A673 (cell line): Measurements from ENCODE around the gene FNTB. TPM values are rescaled to one million over a fixed set of nuclear protein-coding genes. Genes with fewer than 3 reads are reported as not detected.

Source experiments
- BruUV-seq: library from RNA; stranded (reverse); fragments of 400-500 nt; replicated peaks from 2 replicates; lab custom pipeline; 2021; lab: Mats Ljungman, UMichigan
- CTCF ChIA-PET: fragments of 300-600 bp; sonication (Branson Sonifier 250); formaldehyde crosslinking; loops from one replicate; lab custom pipeline; 2022; ENCODE audit warnings: antibody characterized with exemption; lab: Charles Lee
- POLR2A ChIA-PET: fragments of 300-600 bp; sonication (Branson Sonifier 250); formaldehyde crosslinking; loops from one replicate; lab custom pipeline; 2022; ENCODE audit warnings: antibody characterized with exemption; ENCODE audit not compliant: low non-redundant PET; lab: Charles Lee
- DNase-seq: peaks from one replicate; pipeline ENCODE4 v3.0.0-alpha.2; 2015; ENCODE audit warnings: low spot score
- H3K27ac ChIP-seq: fragments of 200-600 bp; sonication (generic); 2 replicates; pipeline ENCODE4 v1.5.1; 2016; ENCODE audit warnings: mixed run types, low read depth, mild to moderate bottlenecking, mixed read lengths, antibody characterized with exemption, low read length; ENCODE audit not compliant: poor library complexity, severe bottlenecking
- H3K27me3 ChIP-seq: fragments of 200-600 bp; sonication (generic); replicated peaks from 2 replicates; pipeline ENCODE4 v1.6.1; 2017; ENCODE audit warnings: mixed run types, low read depth, mild to moderate bottlenecking, mixed read lengths, antibody characterized with exemption, low read length; ENCODE audit not compliant: insufficient read depth, poor library complexity
- H3K36me3 ChIP-seq: fragments of 200-600 bp; sonication (generic); 2 replicates; pipeline ENCODE4 v1.6.1; 2016; ENCODE audit warnings: mixed run types, mild to moderate bottlenecking, mixed read lengths, antibody characterized with exemption, low read length; ENCODE audit not compliant: insufficient read depth, poor library complexity, severe bottlenecking
- H3K4me1 ChIP-seq: fragments of 200-600 bp; sonication (generic); 2 replicates; pipeline ENCODE4 v1.6.1; 2017; ENCODE audit warnings: mixed run types, mild to moderate bottlenecking, mixed read lengths, antibody characterized with exemption, low read length; ENCODE audit not compliant: insufficient read depth, poor library complexity, severe bottlenecking
- H3K4me3 ChIP-seq: fragments of 200-600 bp; sonication (generic); 2 replicates; pipeline ENCODE4 v1.5.1; 2016; ENCODE audit warnings: low read depth, mixed run types, mild to moderate bottlenecking, mixed read lengths, low read length; ENCODE audit not compliant: poor library complexity, severe bottlenecking
- H3K9me3 ChIP-seq: fragments of 200-600 bp; sonication (generic); 2 replicates; pipeline ENCODE4 v1.6.1; 2016; ENCODE audit warnings: mixed run types, low read depth, mild to moderate bottlenecking, mixed read lengths, antibody characterized with exemption, low read length; ENCODE audit not compliant: poor library complexity, severe bottlenecking
- CTCF ChIP-seq: fragments of 300-800, 200-600 bp; sonication (generic); conservative IDR thresholded peaks from 2 replicates; pipeline ENCODE4 v1.5.1; 2017; ENCODE audit warnings: low read depth, mild to moderate bottlenecking, antibody characterized with exemption, low read length, moderate library complexity, mixed read lengths
- EZH2 ChIP-seq: fragments of 200-600 bp; sonication (generic); IDR thresholded peaks from 2 replicates; pipeline ENCODE4 v1.6.1; 2017; ENCODE audit warnings: borderline replicate concordance, low read depth, mild to moderate bottlenecking, mixed read lengths, antibody characterized with exemption, low read length; ENCODE audit not compliant: poor library complexity, severe bottlenecking
- intact Hi-C: fragments of 100-400 bp; cut with micrococcal nuclease; formaldehyde crosslinking; loops from one replicate; pipeline ENCODE4 v1.10.0; 2022; ENCODE audit not compliant: unreplicated experiment
- total RNA-seq: library from RNA; stranded (reverse); gene quantifications from 2 replicates; pipeline ENCODE4 v1.2.3, GENCODE V29; 2021

FNTB gene
- total RNA-seq, 1 experiment from 2014 or later = 24.0 TPM

GRCh38 chr14:65092349-65092748, 105.7 kb downstream of the FNTB start:
- ChIA-PET CTCF (no interaction called here), POLR2A (no interaction called here)
- Histone ChIP-seq H3K4me1 (peaks cover 14% of the 10 kb centered on the region), H3K36me3 (peaks cover 64% of the 10 kb centered on the region), H3K4me3 (no peak overlapping the region), H3K27ac (no peak overlapping the region), H3K27me3 (no peaks in the 10 kb centered on the region), H3K9me3 (peaks cover 6% of the 10 kb centered on the region)
- TF ChIP-seq EZH2 (no peak), CTCF (no peak)
- no peak for DNase-seq
- BruUV-seq = no TSS peak
- intact Hi-C loops = no loop called here

GRCh38 chr14:65095633-65096205, 109.0 kb downstream of the FNTB start:
- CTCF ChIA-PET = no interaction called here

GRCh38 chr14:65096323-65097089, 109.8 kb downstream of the FNTB start:
- DNase-seq = no peak
- ChIA-PET POLR2A (no interaction called here), CTCF (no interaction called here)
- intact Hi-C loops = no loop called here
- H3K4me3 ChIP-seq = no peak overlapping the region
- H3K9me3 ChIP-seq = no peaks in the 10 kb centered on the region
- TF ChIP-seq CTCF = no peak
- no peak for TF ChIP-seq EZH2
- peaks cover 28% of the 10 kb centered on the region for H3K36me3 ChIP-seq
- H3K27ac ChIP-seq = peak overlapping the region; percentile 36
- peaks cover 20% of the 10 kb centered on the region for H3K4me1 ChIP-seq
- no TSS peak for BruUV-seq
- H3K27me3 ChIP-seq = no peaks in the 10 kb centered on the region

More at GRCh38 chr14:65095633-65096205, 109.0 kb downstream of the FNTB start:
- TF ChIP-seq CTCF (no peak), EZH2 (no peak)
- peaks cover 34% of the 10 kb centered on the region for H3K36me3 ChIP-seq
- peak; percentile 15 for DNase-seq
- H3K27me3 ChIP-seq = no peaks in the 10 kb centered on the region
- H3K4me1 ChIP-seq = peaks cover 14% of the 10 kb centered on the region
- no TSS peak for BruUV-seq
- no peak overlapping the region for H3K4me3 ChIP-seq
- POLR2A ChIA-PET = no interaction called here
- intact Hi-C loops = no loop called here
- H3K9me3 ChIP-seq = no peaks in the 10 kb centered on the region
- H3K27ac ChIP-seq = peak overlapping the region; percentile 36
